Cardiac fibroblast (primary cell): ENCODE results near the gene NME1.
A peak's percentile ranks its signal among the peaks of the same experiment; 100 is the strongest.

Experiments used
- DNase-seq, 2 donors: peaks; one replicate each; pipeline versions ENCODE4 v3.0.0 to v3.0.0-alpha.2; 2010; ENCODE audit warnings: low read depth in 2 of 2
- H3K4me3 ChIP-seq, 2 donors: replicated peaks in 1 of 2; 1 replicate in 1 of 2; 2 replicates in 1 of 2; pipeline ENCODE4 v1.5.1; 2011; ENCODE audit warnings: low read depth in 2 of 2, low read length in 2 of 2, mild to moderate bottlenecking in 2 of 2, moderate library complexity in 1 of 2
- CTCF ChIP-seq: IDR thresholded peaks from one replicate; pipeline ENCODE4 v1.5.1; 2011; ENCODE audit warnings: low read depth, mild to moderate bottlenecking, low read length, inconsistent platforms

NME1 gene

GRCh38 chr17:51150932-51151331 is 2.4 kb upstream of the NME1 start:
- TF ChIP-seq CTCF, result no peak
- H3K4me3 ChIP-seq, result no peak overlapping the region
- DNase-seq, result no peak

- peak overlapping the region in 1 of 2 donors; percentile 31 for H3K4me3 ChIP-seq
- no peak for TF ChIP-seq CTCF
- DNase-seq, result peak in 1 of 2 donors; percentile 25
Measured at GRCh38 chr17:51152766-51153209, 571 bp upstream of the NME1 start.

GRCh38 chr17:51154176-51154575 is 817 bp downstream of the NME1 start:
- TF ChIP-seq CTCF, result no peak
- H3K4me3 ChIP-seq, result peak overlapping the region; percentile 70 to 96
- no peak for DNase-seq

GRCh38 chr17:51155416-51155815 is 2.1 kb downstream of the NME1 start:
- TF ChIP-seq CTCF, result no peak
- H3K4me3 ChIP-seq, result no peak overlapping the region
- DNase-seq, result no peak

GRCh38 chr17:51159604-51160003 is 6.2 kb downstream of the NME1 start:
- no peak for DNase-seq
- TF ChIP-seq CTCF, result no peak
- H3K4me3 ChIP-seq, result no peak overlapping the region

GRCh38 chr17:51161541-51161940 is 8.2 kb downstream of the NME1 start:
- DNase-seq, result no peak
- TF ChIP-seq CTCF, result no peak
- H3K4me3 ChIP-seq, result no peak overlapping the region
